GM12878 (cell line): Measurements from ENCODE around the gene POT1.

Experiments used
- EGR1 ChIP-seq, 2 experiments: IDR thresholded peaks; 1 replicate in 1 of 2; 2 replicates in 1 of 2; pipeline ENCODE4 v1.6.1; 2011 to 2012; ENCODE audit warnings: low read depth in 2 of 2, low read length in 2 of 2, borderline replicate concordance in 1 of 2, mild to moderate bottlenecking in 1 of 2, moderate library complexity in 1 of 2
- ESRRA ChIP-seq: IDR thresholded peaks from 2 replicates; pipeline ENCODE4 v1.6.1; 2012; ENCODE audit warnings: mild to moderate bottlenecking, low read length, improper control_type of control experiment
- JUNB ChIP-seq: IDR thresholded peaks from 2 replicates; pipeline ENCODE4 v1.6.1; 2016; ENCODE audit warnings: antibody characterized with exemption, mild to moderate bottlenecking
- RAD51 ChIP-seq: fragments of 450-650 bp; IDR thresholded peaks from 2 replicates; pipeline ENCODE4 v1.6.1; 2016; ENCODE audit warnings: moderate library complexity, mild to moderate bottlenecking, inconsistent platforms
- ZNF217 ChIP-seq: fragments of 450-650 bp; IDR thresholded peaks from 2 replicates; pipeline ENCODE4 v1.6.1; 2017; ENCODE audit warnings: antibody characterized with exemption, mild to moderate bottlenecking
- ZNF274 ChIP-seq: IDR thresholded peaks from one replicate; pipeline ENCODE4 v1.8.0; 2011; ENCODE audit not compliant: insufficient read length, insufficient read depth
- TF ChIP-seq, protein P1 (sequence below): IDR thresholded peaks from 2 replicates; pipeline ENCODE4 v1.6.1; 2012; ENCODE audit warnings: mild to moderate bottlenecking, low read depth, low read length
- TF ChIP-seq, protein P2 (sequence below), 3 experiments: IDR thresholded peaks in 2 of 3; conservative IDR thresholded peaks in 1 of 3; 2 replicates each; pipeline ENCODE4 v1.5.1; 2011; ENCODE audit warnings: low read depth in 3 of 3, low read length in 3 of 3, mild to moderate bottlenecking in 3 of 3, control low read depth in 2 of 3, moderate library complexity in 2 of 3, inconsistent platforms in 1 of 3, mixed read lengths in 1 of 3; ENCODE audit not compliant: control insufficient read depth in 2 of 3, insufficient read depth in 1 of 3; ENCODE audit errors: extremely low read depth in 1 of 3

DNA sequence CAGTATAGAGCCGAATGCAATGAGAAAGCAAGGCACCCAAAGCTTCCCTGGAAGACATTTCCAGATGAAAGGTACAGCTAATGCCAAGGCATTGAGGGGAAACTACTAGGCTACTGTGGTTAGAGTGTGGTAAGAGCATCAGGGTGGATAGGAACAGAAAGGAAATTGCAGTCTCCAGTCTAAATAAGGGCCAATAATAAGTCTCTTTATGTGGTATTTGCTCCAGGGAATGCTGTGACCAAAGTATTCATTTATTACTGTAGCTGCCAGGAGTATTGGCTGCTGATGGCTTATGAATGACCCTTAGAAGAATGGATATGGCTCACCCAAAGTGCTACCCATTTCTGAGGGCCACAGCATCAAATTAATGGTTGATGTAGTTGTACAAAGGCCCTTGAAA is 30.1 kb upstream of the POT1 start:
- TF ChIP-seq, protein P1, sequence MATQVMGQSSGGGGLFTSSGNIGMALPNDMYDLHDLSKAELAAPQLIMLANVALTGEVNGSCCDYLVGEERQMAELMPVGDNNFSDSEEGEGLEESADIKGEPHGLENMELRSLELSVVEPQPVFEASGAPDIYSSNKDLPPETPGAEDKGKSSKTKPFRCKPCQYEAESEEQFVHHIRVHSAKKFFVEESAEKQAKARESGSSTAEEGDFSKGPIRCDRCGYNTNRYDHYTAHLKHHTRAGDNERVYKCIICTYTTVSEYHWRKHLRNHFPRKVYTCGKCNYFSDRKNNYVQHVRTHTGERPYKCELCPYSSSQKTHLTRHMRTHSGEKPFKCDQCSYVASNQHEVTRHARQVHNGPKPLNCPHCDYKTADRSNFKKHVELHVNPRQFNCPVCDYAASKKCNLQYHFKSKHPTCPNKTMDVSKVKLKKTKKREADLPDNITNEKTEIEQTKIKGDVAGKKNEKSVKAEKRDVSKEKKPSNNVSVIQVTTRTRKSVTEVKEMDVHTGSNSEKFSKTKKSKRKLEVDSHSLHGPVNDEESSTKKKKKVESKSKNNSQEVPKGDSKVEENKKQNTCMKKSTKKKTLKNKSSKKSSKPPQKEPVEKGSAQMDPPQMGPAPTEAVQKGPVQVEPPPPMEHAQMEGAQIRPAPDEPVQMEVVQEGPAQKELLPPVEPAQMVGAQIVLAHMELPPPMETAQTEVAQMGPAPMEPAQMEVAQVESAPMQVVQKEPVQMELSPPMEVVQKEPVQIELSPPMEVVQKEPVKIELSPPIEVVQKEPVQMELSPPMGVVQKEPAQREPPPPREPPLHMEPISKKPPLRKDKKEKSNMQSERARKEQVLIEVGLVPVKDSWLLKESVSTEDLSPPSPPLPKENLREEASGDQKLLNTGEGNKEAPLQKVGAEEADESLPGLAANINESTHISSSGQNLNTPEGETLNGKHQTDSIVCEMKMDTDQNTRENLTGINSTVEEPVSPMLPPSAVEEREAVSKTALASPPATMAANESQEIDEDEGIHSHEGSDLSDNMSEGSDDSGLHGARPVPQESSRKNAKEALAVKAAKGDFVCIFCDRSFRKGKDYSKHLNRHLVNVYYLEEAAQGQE, result no peak
- TF ChIP-seq, protein P2, sequence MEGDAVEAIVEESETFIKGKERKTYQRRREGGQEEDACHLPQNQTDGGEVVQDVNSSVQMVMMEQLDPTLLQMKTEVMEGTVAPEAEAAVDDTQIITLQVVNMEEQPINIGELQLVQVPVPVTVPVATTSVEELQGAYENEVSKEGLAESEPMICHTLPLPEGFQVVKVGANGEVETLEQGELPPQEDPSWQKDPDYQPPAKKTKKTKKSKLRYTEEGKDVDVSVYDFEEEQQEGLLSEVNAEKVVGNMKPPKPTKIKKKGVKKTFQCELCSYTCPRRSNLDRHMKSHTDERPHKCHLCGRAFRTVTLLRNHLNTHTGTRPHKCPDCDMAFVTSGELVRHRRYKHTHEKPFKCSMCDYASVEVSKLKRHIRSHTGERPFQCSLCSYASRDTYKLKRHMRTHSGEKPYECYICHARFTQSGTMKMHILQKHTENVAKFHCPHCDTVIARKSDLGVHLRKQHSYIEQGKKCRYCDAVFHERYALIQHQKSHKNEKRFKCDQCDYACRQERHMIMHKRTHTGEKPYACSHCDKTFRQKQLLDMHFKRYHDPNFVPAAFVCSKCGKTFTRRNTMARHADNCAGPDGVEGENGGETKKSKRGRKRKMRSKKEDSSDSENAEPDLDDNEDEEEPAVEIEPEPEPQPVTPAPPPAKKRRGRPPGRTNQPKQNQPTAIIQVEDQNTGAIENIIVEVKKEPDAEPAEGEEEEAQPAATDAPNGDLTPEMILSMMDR (IDR thresholded peaks at IDR 0.05 in 2 of 3, conservative IDR thresholded peaks at IDR 0.05 in 1 of 3; ENCODE audit: control insufficient read depth in 2 of 3, extremely low read depth in 1 of 3, insufficient read depth in 1 of 3, low read depth in 3 of 3, low read length in 3 of 3), result no peak
- TF ChIP-seq ESRRA, result no peak
- no peak for TF ChIP-seq RAD51
- no peak for TF ChIP-seq JUNB
- TF ChIP-seq ZNF274, result no peak
- no peak for TF ChIP-seq ZNF217
- no peak for TF ChIP-seq EGR1 (IDR thresholded peaks at IDR 0.05; ENCODE audit: borderline replicate concordance in 1 of 2, low read depth in 2 of 2, low read length in 2 of 2)
